GM12878 (cell line): ENCODE results near the gene CRYBB2. TPM values are rescaled to one million over a fixed set of nuclear protein-coding genes. Genes with fewer than 3 reads are reported as not detected.

Source experiments
- ATAC-seq: fragments of 200-7000 bp; cut with Tn5 transposase; 3 replicates; pipeline ENCODE4 v1.9.1; 2020; ENCODE audit warnings: mild to moderate bottlenecking, moderate library complexity
- BruUV-seq: library from RNA; stranded (reverse); fragments of 400-500 nt; replicated peaks from 2 replicates; lab custom pipeline; 2021; lab: Mats Ljungman, UMichigan
- CTCF ChIA-PET: fragments of 300-600 bp; sonication (Branson Sonifier 250); formaldehyde crosslinking; extraction: SDS; loops from one replicate; lab custom pipeline; 2021; ENCODE audit warnings: inconsistent platforms; lab: Yijun Ruan, JAX
- POLR2A ChIA-PET: fragments of 350-600 bp; formaldehyde crosslinking; extraction: SDS; loops from one replicate; lab custom pipeline; 2021; ENCODE audit warnings: inconsistent platforms; lab: Charles Lee
- RAD21 ChIA-PET: fragments of 300-600 bp; sonication (Branson Sonifier 250); formaldehyde crosslinking; loops from one replicate; lab custom pipeline; 2023; ENCODE audit warnings: antibody characterized with exemption; ENCODE audit not compliant: unreplicated experiment; lab: Charles Lee
- SMC1A ChIA-PET: fragments of 300-600 bp; sonication (Branson Sonifier 250); formaldehyde crosslinking; loops from one replicate; lab custom pipeline; 2023; ENCODE audit not compliant: unreplicated experiment, uncharacterized antibody; lab: Charles Lee
- DNase-seq: peaks from one replicate; pipeline ENCODE4 v3.0.0-alpha.2; 2011; ENCODE audit warnings: low read depth, low spot score
- FAIRE-seq: peaks from 3 replicates; lab custom pipeline; 2011; peaks lifted over from hg19 to GRCh38; lab: Jason Lieb, UNC
- H2AFZ ChIP-seq: 2 replicates; pipeline ENCODE4 v1.6.0; 2011; ENCODE audit warnings: low read depth, low read length, control low read depth; ENCODE audit not compliant: control insufficient read depth
- H3K27ac ChIP-seq: 2 replicates; pipeline ENCODE4 v1.5.1; 2011; ENCODE audit warnings: control low read depth; ENCODE audit not compliant: control insufficient read depth, insufficient read depth
- H3K27me3 ChIP-seq, 2 experiments: replicated peaks in 1 of 2; 2 replicates each; pipeline versions ENCODE4 v1.6.0 to v1.6.1; 2011; ENCODE audit warnings: low read length in 1 of 2; ENCODE audit not compliant: control insufficient read depth in 2 of 2, insufficient read depth in 2 of 2
- H3K36me3 ChIP-seq, 2 experiments: 2 replicates each; pipeline ENCODE4 v1.5.1; 2011; ENCODE audit warnings: low read length in 1 of 2; ENCODE audit not compliant: control insufficient read depth in 2 of 2, insufficient read depth in 2 of 2
- H3K4me1 ChIP-seq: 2 replicates; pipeline ENCODE4 v1.6.1; 2011; ENCODE audit warnings: mild to moderate bottlenecking, low read length, moderate library complexity, mixed read lengths; ENCODE audit not compliant: control insufficient read depth, insufficient read depth
- H3K4me2 ChIP-seq: 2 replicates; pipeline ENCODE4 v1.6.0; 2011; ENCODE audit warnings: control low read depth; ENCODE audit not compliant: control insufficient read depth, insufficient read depth
- H3K4me3 ChIP-seq: fragments of 200-600 bp; sonication (generic); 2 replicates; pipeline ENCODE4 v1.5.1; 2016
- H3K79me2 ChIP-seq: 2 replicates; pipeline ENCODE4 v1.6.0; 2011; ENCODE audit warnings: low read length; ENCODE audit not compliant: control insufficient read depth, insufficient read depth
- H3K9ac ChIP-seq: 2 replicates; pipeline ENCODE4 v1.8.0; 2011; ENCODE audit warnings: low read length, control low read depth, mixed read lengths; ENCODE audit not compliant: control insufficient read depth, insufficient read depth
- H3K9me3 ChIP-seq: replicated peaks from 3 replicates; pipeline ENCODE4 v1.5.1; 2011; ENCODE audit warnings: mild to moderate bottlenecking, low read length; ENCODE audit not compliant: control insufficient read depth, insufficient read depth
- H4K20me1 ChIP-seq: 2 replicates; pipeline ENCODE4 v1.6.0; 2011; ENCODE audit not compliant: control insufficient read depth, insufficient read depth
- CBX5 ChIP-seq: sonication (generic); IDR thresholded peaks from 2 replicates; pipeline ENCODE4 v1.6.1; 2016; ENCODE audit warnings: low read depth, moderate library complexity, mild to moderate bottlenecking, inconsistent platforms
- CEBPB ChIP-seq, 2 experiments: fragments of 150-350 bp in 1 of 2; IDR thresholded peaks; 2 replicates each; pipeline ENCODE4 v1.6.1; 2012 to 2014; ENCODE audit warnings: low read depth in 2 of 2, low read length in 2 of 2, borderline replicate concordance in 1 of 2, inconsistent platforms in 1 of 2
- CHD2 ChIP-seq: IDR thresholded peaks from 2 replicates; pipeline ENCODE4 v1.6.1; 2011; ENCODE audit warnings: low read depth, low read length, improper control_type of control experiment, borderline replicate concordance
- GABPA ChIP-seq: IDR thresholded peaks from 2 replicates; pipeline ENCODE4 v1.6.1; 2014; ENCODE audit warnings: antibody characterized with exemption, low read depth, mild to moderate bottlenecking, inconsistent platforms
- IKZF1 ChIP-seq: fragments of 450-650 bp; conservative IDR thresholded peaks from 2 replicates; pipeline ENCODE4 v1.6.1; 2017; ENCODE audit warnings: antibody characterized with exemption, mild to moderate bottlenecking
- NBN ChIP-seq: fragments of 450-650 bp; IDR thresholded peaks from 2 replicates; pipeline ENCODE4 v1.6.1; 2016
- POLR2AphosphoS2 ChIP-seq: IDR thresholded peaks from 2 replicates; pipeline ENCODE4 v1.6.1; 2011; ENCODE audit warnings: low read depth, mild to moderate bottlenecking, low read length, improper control_type of control experiment, moderate library complexity
- RCOR1 ChIP-seq: conservative IDR thresholded peaks from 2 replicates; pipeline ENCODE4 v1.6.1; 2012; ENCODE audit warnings: low read depth, low read length, improper control_type of control experiment
- YY1 ChIP-seq: IDR thresholded peaks from 2 replicates; pipeline ENCODE4 v1.6.1; 2011; ENCODE audit warnings: low read depth, mild to moderate bottlenecking, low read length
- ZNF622 ChIP-seq: fragments of 450-650 bp; IDR thresholded peaks from 2 replicates; pipeline ENCODE4 v1.6.1; 2017; ENCODE audit warnings: mild to moderate bottlenecking, inconsistent platforms
- ZZZ3 ChIP-seq: IDR thresholded peaks from 2 replicates; pipeline ENCODE4 v1.6.1; 2011; ENCODE audit warnings: low read depth; ENCODE audit not compliant: control insufficient read depth, insufficient read length
- WGBS: methylation state at CpG from one replicate; pipeline ENCODE4 v1.1.6; 2016; ENCODE audit warnings: low lambda C conversion rate; ENCODE audit not compliant: insufficient replicate concordance, insufficient coverage; ENCODE audit errors: missing lambda C conversion rate; 5-methylcytosine and 5-hydroxymethylcytosine counted together
- in situ Hi-C: fragments of 300-500 bp; cut with MboI; formaldehyde crosslinking; loops from 9 replicates; pipeline ENCODE4 v1.14.3; 2018; ENCODE audit warnings: mixed read lengths
- intact Hi-C: fragments of 100-400 bp; cut with micrococcal nuclease; formaldehyde crosslinking; loops from one replicate; pipeline ENCODE4 v1.14.2; 2022; ENCODE audit not compliant: unreplicated experiment
- polyA plus RNA-seq, 11 experiments: library from polyadenylated mRNA; depleted of rRNA in 4 of 11; unstranded in 6 of 11; stranded (reverse) in 5 of 11; fragments of >200 nt; fragmentation: Nextera tagmentation in 4 of 11; fragmentation: Illumina TruSeq in 1 of 11; extraction: Ambion mirVana in 4 of 11; extraction: Trizol in 1 of 11; gene quantifications; 1 replicate in 1 of 11; 2 replicates in 10 of 11; pipeline versions ENCODE4 v1.2.1 to v1.2.3, GENCODE V29; 2011 to 2016; ENCODE audit warnings: inconsistent platforms in 2 of 11, missing spikeins in 2 of 11, low read depth in 1 of 11
- total RNA-seq, 4 experiments: library from RNA; depleted of rRNA in 3 of 4; stranded (reverse); fragments of >200 nt in 3 of 4; fragmentation: Illumina TruSeq in 1 of 4; extraction: Trizol in 1 of 4; gene quantifications; 2 replicates each; pipeline versions ENCODE4 v1.2.1 to v1.2.3, GENCODE V29; 2013 to 2021
- TF ChIP-seq, protein P1 (sequence below): fragments of 450-650 bp; IDR thresholded peaks from 2 replicates; pipeline ENCODE4 v1.6.1; 2018; ENCODE audit warnings: mild to moderate bottlenecking, low read depth, moderate library complexity; ENCODE audit not compliant: partially characterized antibody
- TF ChIP-seq, protein P2 (sequence below): IDR thresholded peaks from 2 replicates; pipeline ENCODE4 v1.6.1; 2011; ENCODE audit warnings: borderline replicate concordance, low read depth, mild to moderate bottlenecking, moderate library complexity, low read length; ENCODE audit not compliant: insufficient read depth, poor library complexity, severe bottlenecking
- TF ChIP-seq, protein P3 (sequence below): fragments of 450-650 bp; conservative IDR thresholded peaks from 2 replicates; pipeline ENCODE4 v1.6.1; 2017; ENCODE audit warnings: mild to moderate bottlenecking, moderate library complexity
- TF ChIP-seq, protein P4 (sequence below): fragments of 450-650 bp; IDR thresholded peaks from 2 replicates; pipeline ENCODE4 v1.6.1; 2017; ENCODE audit warnings: mild to moderate bottlenecking, moderate library complexity

The CRYBB2 gene
- total and polyA plus RNA-seq, 10 of the 15 experiments (the other 5 are each of a cell fraction or from before 2014, with no cell fraction given) = not detected

DNA sequence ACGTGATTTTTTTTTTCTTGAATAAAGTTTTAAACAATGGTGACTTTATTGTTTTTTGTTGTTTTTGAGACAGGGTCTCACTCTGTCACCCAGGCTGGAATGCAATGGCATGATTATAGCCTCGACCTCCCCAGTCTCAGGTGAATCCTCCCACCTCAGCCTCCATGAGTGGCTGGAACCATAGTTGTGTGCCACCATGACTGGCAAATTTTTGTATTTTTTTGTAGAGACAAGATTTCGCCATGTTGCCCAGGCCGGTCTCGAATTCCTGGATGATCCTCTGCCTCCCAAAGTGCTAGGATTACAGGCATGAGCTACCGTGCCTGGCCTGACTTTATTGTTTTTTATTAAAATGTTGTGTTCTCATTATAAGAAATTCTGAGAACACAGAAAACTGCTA lies 32.0 kb upstream of the CRYBB2 start:
- no peak overlapping the region for H2AFZ ChIP-seq
- BruUV-seq = no TSS peak
- POLR2A ChIA-PET = no interaction called here
- SMC1A ChIA-PET = no interaction called here
- no peak overlapping the region for H3K4me2 ChIP-seq
- intact Hi-C loops = no loop called here
- H3K79me2 ChIP-seq = no peaks in the 10 kb centered on the region
- RAD21 ChIA-PET = no interaction called here
- CTCF ChIA-PET = interaction anchor here (1.7 kb wide), 1 partner anchor 15 kb away, joined by 10 read pairs; no protein-coding TSS in a partner anchor
- no peaks in the 10 kb centered on the region for H4K20me1 ChIP-seq
- in situ Hi-C loops = no loop called here
- H3K27ac ChIP-seq = no peak overlapping the region
- no peaks in the 10 kb centered on the region for H3K9me3 ChIP-seq
- FAIRE-seq (no peak), ATAC-seq (no peak), DNase-seq (no peak)
- no peaks in the 10 kb centered on the region for H3K4me1 ChIP-seq
- H3K27me3 ChIP-seq = no peaks in the 10 kb centered on the region
- H3K9ac ChIP-seq = no peak overlapping the region
- no peak overlapping the region for H3K4me3 ChIP-seq
- no peaks in the 10 kb centered on the region for H3K36me3 ChIP-seq
- 20% methylated on average over 6 of the region's 6 CpGs for WGBS
- TF ChIP-seq CHD2 (no peak), RCOR1 (no peak), CEBPB (IDR thresholded peaks at IDR 0.05; ENCODE audit: borderline replicate concordance in 1 of 2, low read depth in 2 of 2, low read length in 2 of 2) (no peak), ZNF622 (no peak), CBX5 (no peak), ZZZ3 (no peak), NBN (no peak), YY1 (no peak), GABPA (no peak), IKZF1 (no peak), POLR2AphosphoS2 (no peak)
- TF ChIP-seq, protein P1, sequence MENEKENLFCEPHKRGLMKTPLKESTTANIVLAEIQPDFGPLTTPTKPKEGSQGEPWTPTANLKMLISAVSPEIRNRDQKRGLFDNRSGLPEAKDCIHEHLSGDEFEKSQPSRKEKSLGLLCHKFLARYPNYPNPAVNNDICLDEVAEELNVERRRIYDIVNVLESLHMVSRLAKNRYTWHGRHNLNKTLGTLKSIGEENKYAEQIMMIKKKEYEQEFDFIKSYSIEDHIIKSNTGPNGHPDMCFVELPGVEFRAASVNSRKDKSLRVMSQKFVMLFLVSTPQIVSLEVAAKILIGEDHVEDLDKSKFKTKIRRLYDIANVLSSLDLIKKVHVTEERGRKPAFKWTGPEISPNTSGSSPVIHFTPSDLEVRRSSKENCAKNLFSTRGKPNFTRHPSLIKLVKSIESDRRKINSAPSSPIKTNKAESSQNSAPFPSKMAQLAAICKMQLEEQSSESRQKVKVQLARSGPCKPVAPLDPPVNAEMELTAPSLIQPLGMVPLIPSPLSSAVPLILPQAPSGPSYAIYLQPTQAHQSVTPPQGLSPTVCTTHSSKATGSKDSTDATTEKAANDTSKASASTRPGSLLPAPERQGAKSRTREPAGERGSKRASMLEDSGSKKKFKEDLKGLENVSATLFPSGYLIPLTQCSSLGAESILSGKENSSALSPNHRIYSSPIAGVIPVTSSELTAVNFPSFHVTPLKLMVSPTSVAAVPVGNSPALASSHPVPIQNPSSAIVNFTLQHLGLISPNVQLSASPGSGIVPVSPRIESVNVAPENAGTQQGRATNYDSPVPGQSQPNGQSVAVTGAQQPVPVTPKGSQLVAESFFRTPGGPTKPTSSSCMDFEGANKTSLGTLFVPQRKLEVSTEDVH = no peak
- TF ChIP-seq, protein P2, sequence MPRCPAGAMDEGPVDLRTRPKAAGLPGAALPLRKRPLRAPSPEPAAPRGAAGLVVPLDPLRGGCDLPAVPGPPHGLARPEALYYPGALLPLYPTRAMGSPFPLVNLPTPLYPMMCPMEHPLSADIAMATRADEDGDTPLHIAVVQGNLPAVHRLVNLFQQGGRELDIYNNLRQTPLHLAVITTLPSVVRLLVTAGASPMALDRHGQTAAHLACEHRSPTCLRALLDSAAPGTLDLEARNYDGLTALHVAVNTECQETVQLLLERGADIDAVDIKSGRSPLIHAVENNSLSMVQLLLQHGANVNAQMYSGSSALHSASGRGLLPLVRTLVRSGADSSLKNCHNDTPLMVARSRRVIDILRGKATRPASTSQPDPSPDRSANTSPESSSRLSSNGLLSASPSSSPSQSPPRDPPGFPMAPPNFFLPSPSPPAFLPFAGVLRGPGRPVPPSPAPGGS = no peak
- TF ChIP-seq, protein P3, sequence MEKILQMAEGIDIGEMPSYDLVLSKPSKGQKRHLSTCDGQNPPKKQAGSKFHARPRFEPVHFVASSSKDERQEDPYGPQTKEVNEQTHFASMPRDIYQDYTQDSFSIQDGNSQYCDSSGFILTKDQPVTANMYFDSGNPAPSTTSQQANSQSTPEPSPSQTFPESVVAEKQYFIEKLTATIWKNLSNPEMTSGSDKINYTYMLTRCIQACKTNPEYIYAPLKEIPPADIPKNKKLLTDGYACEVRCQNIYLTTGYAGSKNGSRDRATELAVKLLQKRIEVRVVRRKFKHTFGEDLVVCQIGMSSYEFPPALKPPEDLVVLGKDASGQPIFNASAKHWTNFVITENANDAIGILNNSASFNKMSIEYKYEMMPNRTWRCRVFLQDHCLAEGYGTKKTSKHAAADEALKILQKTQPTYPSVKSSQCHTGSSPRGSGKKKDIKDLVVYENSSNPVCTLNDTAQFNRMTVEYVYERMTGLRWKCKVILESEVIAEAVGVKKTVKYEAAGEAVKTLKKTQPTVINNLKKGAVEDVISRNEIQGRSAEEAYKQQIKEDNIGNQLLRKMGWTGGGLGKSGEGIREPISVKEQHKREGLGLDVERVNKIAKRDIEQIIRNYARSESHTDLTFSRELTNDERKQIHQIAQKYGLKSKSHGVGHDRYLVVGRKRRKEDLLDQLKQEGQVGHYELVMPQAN = no peak
- TF ChIP-seq, protein P4, sequence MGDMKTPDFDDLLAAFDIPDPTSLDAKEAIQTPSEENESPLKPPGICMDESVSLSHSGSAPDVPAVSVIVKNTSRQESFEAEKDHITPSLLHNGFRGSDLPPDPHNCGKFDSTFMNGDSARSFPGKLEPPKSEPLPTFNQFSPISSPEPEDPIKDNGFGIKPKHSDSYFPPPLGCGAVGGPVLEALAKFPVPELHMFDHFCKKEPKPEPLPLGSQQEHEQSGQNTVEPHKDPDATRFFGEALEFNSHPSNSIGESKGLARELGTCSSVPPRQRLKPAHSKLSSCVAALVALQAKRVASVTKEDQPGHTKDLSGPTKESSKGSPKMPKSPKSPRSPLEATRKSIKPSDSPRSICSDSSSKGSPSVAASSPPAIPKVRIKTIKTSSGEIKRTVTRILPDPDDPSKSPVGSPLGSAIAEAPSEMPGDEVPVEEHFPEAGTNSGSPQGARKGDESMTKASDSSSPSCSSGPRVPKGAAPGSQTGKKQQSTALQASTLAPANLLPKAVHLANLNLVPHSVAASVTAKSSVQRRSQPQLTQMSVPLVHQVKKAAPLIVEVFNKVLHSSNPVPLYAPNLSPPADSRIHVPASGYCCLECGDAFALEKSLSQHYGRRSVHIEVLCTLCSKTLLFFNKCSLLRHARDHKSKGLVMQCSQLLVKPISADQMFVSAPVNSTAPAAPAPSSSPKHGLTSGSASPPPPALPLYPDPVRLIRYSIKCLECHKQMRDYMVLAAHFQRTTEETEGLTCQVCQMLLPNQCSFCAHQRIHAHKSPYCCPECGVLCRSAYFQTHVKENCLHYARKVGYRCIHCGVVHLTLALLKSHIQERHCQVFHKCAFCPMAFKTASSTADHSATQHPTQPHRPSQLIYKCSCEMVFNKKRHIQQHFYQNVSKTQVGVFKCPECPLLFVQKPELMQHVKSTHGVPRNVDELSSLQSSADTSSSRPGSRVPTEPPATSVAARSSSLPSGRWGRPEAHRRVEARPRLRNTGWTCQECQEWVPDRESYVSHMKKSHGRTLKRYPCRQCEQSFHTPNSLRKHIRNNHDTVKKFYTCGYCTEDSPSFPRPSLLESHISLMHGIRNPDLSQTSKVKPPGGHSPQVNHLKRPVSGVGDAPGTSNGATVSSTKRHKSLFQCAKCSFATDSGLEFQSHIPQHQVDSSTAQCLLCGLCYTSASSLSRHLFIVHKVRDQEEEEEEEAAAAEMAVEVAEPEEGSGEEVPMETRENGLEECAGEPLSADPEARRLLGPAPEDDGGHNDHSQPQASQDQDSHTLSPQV = no peak
